HG03175 (cell line): Measurements from ENCODE around the gene ICE2.
A peak's percentile ranks its signal among the peaks of the same experiment; 100 is the strongest.

Experiments used
- ATAC-seq: cut with Tn5 transposase; IDR thresholded peaks from one replicate; pipeline ENCODE4 v1.9.1; 2021; ENCODE audit warnings: mild to moderate bottlenecking, moderate library complexity; ENCODE audit not compliant: unreplicated experiment

ICE2 gene

DNA sequence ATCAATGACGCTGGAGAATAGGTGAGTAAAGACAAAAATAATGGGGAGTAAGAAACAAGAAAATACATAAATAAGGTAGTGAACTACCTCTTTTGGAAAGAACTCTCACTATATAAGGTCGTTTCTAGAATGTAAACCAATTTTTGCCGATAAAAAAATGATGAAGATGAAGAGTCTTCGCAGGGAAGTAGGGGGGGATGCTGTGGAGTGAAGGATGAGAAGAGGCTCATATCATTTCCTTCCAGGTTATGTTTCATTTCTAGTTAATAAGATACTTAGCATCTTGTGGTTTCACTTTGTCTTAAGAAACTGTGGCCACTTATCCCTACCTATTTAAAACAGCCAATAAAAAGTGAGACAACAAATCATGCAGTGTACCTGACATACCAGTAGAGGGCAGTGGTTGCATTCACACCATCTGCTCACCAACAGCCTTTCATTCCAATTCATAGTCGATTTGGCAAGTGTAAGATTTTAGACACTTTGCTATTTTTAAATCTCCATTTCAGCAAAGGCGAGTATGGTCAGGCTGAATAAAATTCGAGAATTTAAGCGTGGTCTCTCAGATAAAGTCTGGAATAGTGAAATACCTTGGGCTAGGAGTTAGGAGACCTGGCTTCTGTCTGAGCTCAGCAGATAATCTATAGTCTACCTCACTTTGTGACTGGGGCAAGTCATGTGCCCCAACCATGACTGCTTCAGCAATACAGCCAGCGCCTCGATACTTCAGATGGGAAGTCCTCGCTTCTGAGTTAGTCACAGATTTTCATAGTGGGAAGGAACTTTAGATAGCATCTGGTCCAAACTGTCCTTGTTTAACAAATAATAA lies 28.9 kb upstream of the ICE2 start:
- ATAC-seq = peak; percentile 95

DNA sequence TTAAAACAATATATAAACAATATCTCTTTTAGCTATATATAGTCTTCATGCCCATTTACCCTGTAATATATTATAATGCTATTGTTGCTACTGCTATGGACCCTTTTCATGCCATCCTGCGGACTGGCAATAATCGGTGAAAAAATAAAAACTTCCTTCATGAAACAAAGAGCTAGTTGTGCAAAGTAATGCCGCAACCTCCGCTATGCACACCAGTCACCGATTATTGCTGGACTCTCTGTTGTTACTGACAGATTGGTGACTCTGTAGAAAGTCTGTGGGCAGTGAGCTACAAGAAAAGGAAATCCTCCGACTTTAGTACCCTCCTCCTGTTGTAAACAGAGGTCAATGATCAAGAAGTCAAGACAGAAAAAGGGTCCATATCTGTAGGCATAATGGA lies 17.9 kb upstream of the ICE2 start:
- ATAC-seq = no peak

DNA sequence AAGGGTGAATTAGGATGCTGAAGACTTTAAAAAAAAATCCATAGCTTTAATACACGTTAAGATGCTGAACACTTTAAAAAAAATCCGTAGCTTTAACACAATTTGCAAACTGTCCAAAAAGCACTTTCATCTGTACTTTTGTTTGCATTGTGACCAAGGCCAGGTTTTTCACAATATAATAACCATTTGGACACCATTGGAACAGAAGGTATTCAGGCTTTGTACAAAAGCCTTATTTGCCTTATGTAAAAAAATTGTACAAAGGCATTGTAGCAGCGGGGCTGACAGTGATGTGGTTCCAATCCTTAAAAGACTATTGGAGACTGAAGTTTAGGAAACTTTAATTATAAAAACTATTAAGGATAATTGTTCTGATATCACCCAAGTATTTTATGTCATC lies 15.2 kb upstream of the ICE2 start:
- no peak for ATAC-seq

DNA sequence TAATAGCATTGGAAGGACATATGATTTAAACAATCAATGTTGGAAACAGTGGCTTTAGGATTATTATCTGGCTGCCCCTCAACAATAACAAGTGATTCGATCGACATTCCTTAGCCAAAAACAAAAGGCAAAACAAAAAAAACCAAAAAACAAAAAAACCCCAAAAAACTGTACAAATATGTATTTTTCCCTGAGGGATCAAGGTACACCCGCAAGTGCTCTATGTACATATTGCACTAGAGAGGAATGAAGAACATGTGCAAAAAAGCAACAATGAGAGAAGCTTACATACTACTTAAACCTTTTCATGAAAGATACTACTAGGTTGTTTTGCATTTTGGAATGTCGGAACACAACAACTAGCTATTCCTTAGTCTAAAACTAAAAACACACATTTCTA lies 14.2 kb upstream of the ICE2 start:
- ATAC-seq = no peak

DNA sequence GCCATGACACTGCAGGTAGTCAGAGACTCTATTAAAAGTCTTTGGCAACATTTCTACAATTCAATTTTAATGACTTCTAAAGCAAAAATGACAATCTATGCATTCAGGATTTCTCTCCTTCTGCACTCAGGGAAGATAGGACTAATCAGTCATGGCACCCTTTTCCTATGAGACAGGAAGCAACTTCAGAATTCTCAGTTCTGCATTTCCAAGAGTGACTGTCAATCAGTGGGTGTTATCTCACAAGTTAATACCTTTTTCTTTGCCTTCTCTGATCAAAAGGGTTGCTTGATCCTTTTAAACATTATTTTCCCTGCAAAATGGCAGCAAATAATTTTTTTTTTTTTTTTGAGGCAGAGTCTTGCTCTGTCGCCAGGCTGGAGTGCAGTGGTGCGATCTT lies 7.8 kb upstream of the ICE2 start:
- ATAC-seq = no peak

DNA sequence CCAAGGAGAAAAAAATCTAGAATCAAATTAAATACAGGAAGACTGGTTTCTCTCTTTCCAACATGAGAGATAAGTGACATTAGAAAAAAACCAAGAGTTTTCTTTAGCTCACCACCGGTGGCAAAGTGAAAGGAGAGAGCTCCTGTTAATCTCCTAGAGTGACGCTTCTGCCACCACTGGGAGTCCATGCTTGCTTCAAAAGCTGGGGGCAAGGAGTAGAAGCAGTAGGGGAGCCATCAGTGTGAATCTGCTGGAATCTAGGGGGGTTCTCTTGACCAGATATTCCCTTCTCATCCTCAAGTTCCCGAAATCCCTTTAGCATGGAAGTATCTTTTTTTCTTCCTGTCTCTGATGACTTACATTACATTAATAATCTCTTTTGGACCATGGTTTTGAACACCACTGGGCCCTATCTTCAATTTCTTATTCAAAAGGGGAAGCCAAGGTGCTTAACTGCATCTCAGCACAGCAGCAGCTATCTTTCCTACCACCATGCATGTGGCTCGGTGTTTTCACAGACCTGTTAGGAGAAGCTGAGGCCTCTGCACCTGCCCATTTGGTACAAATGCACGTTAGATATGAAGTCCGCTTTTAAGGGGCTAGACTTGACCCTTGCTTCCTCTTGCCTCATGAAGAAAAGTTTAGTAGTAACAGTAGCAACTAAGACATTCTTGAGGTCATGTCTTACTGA lies 6.6 kb upstream of the ICE2 start:
- ATAC-seq = no peak

DNA sequence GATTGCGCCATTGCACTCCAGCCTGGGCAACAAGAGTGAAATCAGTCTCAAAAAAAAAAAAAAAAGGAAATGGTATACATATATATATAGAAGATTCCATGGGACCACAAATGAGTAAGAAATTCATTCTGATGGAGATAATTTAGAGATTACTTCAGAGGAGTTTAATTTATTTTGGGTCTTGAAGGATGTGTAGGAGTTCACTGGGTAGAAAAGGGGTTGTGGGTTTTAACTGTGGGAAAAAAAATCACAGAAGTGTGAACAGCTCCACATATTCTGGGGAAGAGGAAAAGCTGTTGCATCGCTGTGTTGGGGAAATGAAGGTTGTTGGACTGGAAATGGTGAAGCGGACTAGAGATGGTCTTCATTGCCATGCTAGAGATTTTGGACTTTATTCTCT lies 4.1 kb upstream of the ICE2 start:
- no peak for ATAC-seq

DNA sequence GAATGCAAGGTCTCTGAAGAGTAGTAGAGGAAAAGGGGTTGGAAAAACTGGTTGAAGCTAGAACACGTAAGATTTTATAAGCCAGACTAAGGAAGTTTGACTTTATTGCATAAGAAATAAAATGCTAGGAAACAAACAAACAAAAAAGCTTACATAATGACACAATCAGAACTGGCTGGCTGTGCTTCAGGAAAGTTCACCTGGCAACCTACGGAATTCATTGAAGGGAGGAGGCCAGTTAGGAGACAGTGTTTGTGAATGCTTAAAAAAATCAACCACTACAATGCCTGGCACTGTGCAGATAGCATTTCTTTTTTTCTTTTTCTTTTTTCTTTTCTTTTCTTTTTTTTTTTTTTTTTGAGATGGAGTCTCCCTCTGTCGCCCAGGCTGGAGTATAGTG lies 1.9 kb upstream of the ICE2 start:
- ATAC-seq = no peak

DNA sequence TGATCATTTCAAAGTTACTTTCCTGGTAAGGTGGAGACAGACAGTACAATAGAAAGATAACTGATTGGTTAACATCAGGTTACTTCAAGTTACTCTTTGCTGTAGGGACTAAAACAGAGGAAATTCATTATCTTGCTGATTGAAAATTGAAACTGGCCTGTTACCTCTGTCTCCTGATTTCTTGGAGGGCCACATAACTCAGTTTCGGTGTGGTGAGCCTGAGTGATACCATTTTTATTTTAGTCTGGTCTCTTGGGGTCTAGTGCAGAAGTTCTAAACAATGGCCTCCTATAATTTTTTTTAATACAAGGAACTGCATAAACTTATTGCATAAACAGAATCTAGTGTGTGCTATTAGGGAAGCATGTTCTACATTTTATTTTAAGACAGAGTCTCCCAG lies 1.2 kb upstream of the ICE2 start:
- ATAC-seq = no peak

DNA sequence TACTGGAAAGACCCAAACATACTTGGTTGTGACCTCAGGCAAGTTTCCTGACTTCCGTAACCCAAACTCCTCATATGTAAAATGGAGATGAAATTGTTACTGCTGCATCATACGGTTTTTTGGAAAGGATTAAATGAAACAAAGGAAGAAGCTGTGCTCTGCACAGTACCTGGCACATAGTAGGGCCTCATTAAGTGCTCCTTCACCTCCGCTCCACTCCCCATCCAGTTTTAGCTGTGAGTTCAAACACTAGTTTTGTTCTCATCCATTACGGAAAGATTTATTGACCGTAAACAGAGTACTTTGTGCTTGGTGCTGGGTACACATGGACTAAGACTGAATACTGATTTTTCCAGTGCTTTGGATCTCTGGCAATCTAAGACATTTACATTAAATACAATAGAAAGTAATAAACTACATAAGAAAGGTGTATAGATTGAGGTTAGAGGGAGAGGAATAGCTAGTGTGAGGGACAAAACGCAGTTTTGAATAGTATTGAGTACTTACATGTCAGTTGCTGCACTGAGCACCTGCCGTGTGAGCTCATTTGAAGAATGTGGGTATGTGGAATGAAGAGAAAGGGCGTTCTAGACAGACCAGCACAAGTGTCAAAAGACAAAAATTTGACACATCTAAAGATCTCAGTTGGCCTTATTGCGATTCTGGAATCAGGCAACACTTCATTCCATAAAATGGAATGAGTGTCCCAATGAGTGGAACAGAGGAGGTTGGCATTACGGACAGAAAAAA lies 594 bp upstream of the ICE2 start:
- no peak for ATAC-seq

DNA sequence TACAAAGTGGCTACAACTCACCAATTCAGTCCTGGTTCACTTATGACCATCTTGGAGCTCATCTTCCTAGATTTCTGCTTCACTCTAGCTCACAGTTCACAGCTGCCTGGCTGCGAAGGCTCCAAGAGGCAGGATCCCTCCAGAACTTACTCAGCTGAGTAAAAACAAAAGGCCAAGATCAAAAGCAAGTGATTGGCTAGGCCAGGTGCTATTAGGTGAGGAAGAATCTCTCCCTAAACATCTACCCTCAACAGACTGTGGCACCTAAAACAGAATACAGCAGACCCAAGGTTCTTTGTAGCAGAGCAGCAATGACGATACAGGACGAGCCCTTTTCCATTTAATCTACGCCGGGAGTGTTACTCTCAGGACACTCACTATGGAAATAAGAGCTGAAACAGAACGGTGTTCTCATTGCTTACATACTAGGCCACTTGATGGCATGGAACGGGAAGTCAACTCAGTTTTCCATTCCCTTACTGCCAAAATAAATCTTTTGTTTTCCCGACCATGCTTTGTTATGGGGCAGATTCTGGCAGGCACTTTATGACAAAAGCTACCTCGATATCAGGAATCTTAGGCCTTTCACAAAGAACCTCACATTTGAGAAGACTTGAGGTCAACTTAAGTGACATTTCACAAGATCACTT lies 901 bp downstream of the ICE2 start:
- ATAC-seq = no peak

DNA sequence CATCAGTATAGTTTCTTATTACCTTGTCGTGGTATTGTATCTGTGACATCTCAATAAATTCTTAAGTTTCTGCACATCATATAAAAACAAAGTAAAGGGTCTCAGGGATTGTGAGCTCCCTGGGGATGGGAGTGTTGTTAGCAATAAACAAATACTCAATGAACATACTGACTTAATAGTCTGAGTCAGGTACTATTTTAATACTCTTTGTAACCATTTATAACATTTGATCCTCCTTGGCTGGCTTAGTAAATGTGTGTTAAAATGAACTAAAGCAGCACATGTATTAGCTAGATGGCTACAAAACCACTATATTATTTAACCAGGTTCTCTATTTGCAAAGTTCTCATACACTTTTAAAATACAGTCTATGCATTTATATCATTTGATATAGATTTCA lies 1.8 kb downstream of the ICE2 start:
- ATAC-seq = no peak

DNA sequence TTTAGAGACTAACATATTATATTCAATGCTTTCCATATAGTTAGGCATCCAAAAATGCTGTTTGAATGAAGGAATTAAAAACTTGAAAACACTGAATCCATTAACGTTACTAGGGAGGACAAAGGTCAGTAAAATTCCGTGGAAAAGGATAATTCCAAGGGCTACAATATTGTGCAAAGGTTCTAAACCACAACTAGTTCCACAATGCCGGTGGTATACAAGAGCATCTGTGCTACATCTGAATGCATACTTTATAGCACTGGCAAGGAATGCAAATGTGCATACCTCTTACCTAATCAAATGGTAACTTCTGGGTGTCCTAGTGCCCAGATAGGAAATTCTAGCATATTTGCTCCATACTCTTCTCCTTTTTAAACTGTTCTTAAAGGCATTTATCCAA lies 2.2 kb downstream of the ICE2 start:
- ATAC-seq = no peak

DNA sequence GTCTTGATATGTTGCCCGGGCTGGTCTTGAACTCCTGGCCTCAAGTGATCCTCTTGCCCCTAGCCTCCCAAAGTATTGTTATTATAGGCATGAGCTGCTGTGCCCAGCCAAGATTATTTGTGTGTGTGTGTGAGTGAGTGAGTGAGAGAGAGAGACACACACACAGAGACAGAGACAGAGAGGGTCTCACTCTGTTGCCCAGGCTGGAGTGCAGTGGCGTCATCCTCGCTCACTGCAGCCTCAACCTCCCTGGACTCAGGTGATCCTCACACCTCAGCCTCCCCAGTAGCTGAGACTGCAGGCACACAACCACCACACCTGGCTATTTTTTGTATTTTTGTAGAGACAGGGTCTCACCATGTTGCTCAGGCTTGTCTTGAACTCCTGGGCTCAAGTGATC lies 5.8 kb downstream of the ICE2 start:
- no peak for ATAC-seq

DNA sequence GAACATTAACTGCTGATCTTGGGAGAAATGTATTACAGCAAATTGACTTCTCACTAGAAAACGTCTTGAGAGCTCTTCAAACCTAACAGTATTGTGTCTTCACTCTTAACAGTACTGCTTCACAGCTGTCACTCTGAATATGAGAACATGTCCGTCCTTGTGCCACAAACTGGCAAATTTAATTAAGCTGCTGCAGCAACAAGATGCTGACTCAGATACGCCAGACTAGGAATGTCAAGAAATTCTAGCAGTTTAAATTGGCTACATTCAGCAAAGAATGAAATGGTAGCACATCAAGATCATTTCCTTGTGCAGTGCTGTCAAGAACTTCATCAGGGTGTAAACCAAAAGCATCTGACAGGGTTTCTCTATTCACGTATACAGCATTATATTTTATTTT lies 7.6 kb downstream of the ICE2 start:
- no peak for ATAC-seq

DNA sequence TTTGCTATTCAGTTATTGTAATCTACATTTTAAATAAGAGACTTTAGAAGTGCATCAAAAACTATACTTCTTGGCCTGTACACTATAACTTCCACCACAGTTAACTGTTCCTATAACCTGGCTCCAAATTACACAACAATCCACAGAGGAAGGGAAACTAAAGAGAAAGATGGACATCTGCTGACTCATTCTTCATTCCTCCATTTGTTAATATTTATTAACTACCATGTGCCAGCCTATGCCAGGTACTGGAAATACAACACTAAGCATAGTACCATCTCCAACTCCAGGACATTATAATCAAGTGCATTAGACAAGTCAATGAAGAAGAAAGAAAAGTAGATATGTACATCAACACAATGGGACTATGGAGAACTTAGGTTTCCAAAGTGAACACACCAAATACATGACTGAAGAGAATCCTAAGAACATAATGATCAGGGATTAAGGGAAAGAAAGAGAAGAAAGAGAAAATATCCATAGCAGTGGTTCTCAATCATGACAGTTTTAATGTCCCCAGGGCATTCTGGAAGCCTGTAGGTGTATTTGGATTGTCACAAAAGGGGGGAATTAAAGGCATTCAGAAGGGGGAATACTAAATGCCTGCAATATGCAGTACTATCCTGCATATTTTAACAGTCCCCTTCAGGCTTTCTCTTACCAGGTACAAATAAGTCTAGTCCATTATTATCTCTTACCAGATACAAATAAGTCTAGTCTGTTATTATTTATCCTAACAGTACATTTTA lies 8.9 kb downstream of the ICE2 start:
- ATAC-seq = no peak

DNA sequence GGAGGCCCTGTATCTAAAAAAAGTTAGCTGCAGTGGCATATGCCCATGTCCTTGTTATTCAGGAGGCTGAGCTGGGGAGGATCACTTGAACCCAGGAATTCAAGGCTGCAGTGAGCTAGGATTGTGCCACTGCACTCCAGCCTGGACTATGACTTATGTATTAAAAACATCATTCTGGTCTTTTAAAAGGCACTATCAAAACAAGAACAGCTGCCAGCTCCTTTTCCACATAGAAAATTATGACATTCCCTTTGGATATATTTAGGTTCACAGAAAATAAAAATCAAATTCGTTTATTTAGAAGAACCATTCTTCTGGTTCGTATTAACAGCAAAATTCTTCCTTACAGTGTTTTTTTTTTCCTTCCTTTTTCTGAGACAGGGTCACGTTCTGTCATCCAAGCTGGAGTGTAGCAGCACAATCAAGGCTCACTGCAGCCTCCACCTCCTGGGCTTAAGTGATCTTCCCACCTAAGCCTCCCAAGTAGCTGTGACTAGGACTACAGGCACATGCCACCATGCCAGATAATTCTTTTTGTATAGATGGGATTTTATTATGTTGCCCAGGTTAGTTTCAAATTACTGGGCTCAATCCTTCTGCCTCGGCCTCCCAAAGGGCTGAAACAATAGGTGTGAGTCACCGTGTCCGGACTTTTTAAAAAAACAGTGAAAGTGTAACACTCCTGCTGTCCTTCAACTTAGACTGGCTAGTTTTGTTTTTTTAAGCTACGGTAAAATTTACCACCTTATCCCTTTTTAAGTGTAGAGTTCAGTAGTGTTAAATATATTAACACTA lies 13.9 kb downstream of the ICE2 start:
- no peak for ATAC-seq

DNA sequence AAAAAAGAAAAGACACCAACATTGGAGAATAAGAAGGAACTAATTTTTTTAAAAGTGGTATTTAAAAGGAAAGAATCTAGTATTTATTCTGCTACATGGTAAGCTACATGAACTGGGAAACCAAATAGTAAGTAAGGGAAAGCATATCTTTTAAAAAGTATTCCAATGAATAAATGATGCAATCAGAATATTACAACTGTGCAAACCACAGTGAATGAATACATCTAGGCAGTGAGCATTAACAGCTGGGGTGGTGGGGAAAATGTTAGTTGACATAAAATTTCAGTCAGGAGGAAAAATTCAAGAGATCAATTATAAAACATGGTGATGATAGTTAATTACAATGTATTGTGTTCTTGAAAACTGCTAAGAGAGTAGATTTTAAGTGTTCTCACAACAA lies 16.9 kb downstream of the ICE2 start:
- no peak for ATAC-seq

DNA sequence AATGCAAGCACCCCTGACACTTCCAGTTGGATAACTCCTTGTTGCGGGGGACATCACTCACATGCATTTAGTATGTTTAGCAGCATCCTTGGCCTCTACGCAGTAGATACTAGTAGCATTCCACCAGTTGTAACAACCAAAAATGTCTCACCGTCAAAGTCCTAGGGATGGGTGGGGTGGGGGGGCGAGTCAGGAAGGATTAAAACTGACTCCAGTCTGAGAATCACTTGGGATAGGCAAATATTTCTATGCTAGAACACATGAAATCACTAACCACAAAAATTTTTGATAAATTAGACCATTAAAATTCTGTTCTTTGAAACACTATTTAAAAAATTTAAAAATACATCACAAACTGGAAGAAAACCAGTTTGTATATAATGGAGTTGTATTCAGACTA lies 18.0 kb downstream of the ICE2 start:
- no peak for ATAC-seq

DNA sequence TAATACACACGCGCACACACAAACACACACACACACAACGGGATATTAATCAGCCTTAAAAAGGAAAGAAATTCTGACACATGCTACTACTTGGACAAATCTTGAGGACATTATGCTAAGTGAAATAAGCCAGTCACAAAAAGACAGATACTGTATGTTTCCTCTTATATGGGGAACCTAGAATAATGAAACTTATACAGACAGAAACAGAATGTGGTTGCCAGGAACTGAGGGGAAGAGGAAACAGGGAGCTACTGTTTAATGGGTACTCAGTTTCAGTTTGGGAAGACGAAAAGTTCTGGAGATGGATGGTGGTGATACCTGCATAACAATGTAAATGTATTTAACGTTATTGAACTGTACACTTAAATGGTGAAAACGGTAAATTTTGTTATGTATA lies 20.2 kb downstream of the ICE2 start:
- no peak for ATAC-seq
